Neural progenitor cell (in vitro differentiated cells): ENCODE measurements around the gene THBD.

ENCODE experiments used
- CTCF ChIP-seq: fragments of 200-600 bp; sonication (generic); IDR thresholded peaks from 2 replicates; pipeline ENCODE4 v1.5.1; 2017; ENCODE audit warnings: antibody characterized with exemption, mild to moderate bottlenecking
- EZH2 ChIP-seq: fragments of 200-600 bp; sonication (generic); IDR thresholded peaks from 2 replicates; pipeline ENCODE4 v1.6.1; 2017; ENCODE audit warnings: antibody characterized with exemption, mild to moderate bottlenecking, moderate library complexity
- EZH2phosphoT487 ChIP-seq: fragments of 200-600 bp; sonication (generic); IDR thresholded peaks from 2 replicates; pipeline ENCODE4 v1.6.1; 2017; ENCODE audit warnings: antibody characterized with exemption

- no peak for TF ChIP-seq CTCF
- no peak for TF ChIP-seq EZH2
- TF ChIP-seq EZH2phosphoT487, result no peak
These were observed 27.8 kb upstream of the THBD start for GRCh38 chr20:23077277-23077676.
